Activated gamma-delta T cell treated with anti-CD3 and anti-CD28 coated beads, Interleukin-2, amount 50 U/mL, for 16 hours (primary cell): ENCODE results near the gene SAMD13.

Experiments
- DNase-seq: peaks from one replicate; pipeline ENCODE4 v3.0.0-alpha.2; 2020; ENCODE audit warnings: low read depth

Gene SAMD13

GRCh38 chr1:84301004-84301784 lies at the start of gene SAMD13:
SAMD13 (plus strand) TSS chr1:84301708; CDS start chr1:84303235, 1,527 bp downstream.
- DNase-seq: no peak

- no peak for DNase-seq
Measured at GRCh38 chr1:84253036-84253435, 48.5 kb upstream of the SAMD13 start.

- DNase-seq: no peak
Measured at GRCh38 chr1:84253891-84254290, 47.6 kb upstream of the SAMD13 start.

GRCh38 chr1:84254703-84255238 lies 46.7 kb upstream of the SAMD13 start:
- no peak for DNase-seq

GRCh38 chr1:84255582-84255981 lies 45.9 kb upstream of the SAMD13 start:
- DNase-seq: no peak

GRCh38 chr1:84257617-84258016 lies 43.9 kb upstream of the SAMD13 start:
- no peak for DNase-seq

- DNase-seq: no peak
Measured at GRCh38 chr1:84259376-84259775, 42.1 kb upstream of the SAMD13 start.

GRCh38 chr1:84259989-84260388 lies 41.5 kb upstream of the SAMD13 start:
- DNase-seq: no peak

GRCh38 chr1:84260852-84261518 lies 40.5 kb upstream of the SAMD13 start:
- no peak for DNase-seq

GRCh38 chr1:84264961-84265360 lies 36.5 kb upstream of the SAMD13 start:
- no peak for DNase-seq

GRCh38 chr1:84265867-84266266 lies 35.6 kb upstream of the SAMD13 start:
- DNase-seq: no peak

GRCh38 chr1:84266748-84267147 lies 34.8 kb upstream of the SAMD13 start:
- no peak for DNase-seq

GRCh38 chr1:84267476-84267875 lies 34.0 kb upstream of the SAMD13 start:
- DNase-seq: no peak

GRCh38 chr1:84268346-84268745 lies 33.2 kb upstream of the SAMD13 start:
- DNase-seq: no peak

GRCh38 chr1:84269306-84269705 lies 32.2 kb upstream of the SAMD13 start:
- no peak for DNase-seq

- DNase-seq: no peak
Measured at GRCh38 chr1:84271441-84272151, 29.9 kb upstream of the SAMD13 start.

GRCh38 chr1:84272401-84272800 lies 29.1 kb upstream of the SAMD13 start:
- no peak for DNase-seq

- no peak for DNase-seq
Measured at GRCh38 chr1:84277343-84278059, 24.0 kb upstream of the SAMD13 start.

GRCh38 chr1:84278905-84279304 lies 22.6 kb upstream of the SAMD13 start:
- DNase-seq: no peak

GRCh38 chr1:84280912-84281311 lies 20.6 kb upstream of the SAMD13 start:
- no peak for DNase-seq

GRCh38 chr1:84282780-84283333 lies 18.7 kb upstream of the SAMD13 start:
- DNase-seq: no peak

- no peak for DNase-seq
Measured at GRCh38 chr1:84283381-84283780, 18.1 kb upstream of the SAMD13 start.
